Measurements from ENCODE around the gene TMEM139. TPM values are rescaled to one million over a fixed set of nuclear protein-coding genes. Genes with fewer than 3 reads are reported as not detected.

The TMEM139 gene
- total and polyA plus RNA-seq, 2 experiments from 2014 or later, result 15.6 to 19.8 TPM

DNA sequence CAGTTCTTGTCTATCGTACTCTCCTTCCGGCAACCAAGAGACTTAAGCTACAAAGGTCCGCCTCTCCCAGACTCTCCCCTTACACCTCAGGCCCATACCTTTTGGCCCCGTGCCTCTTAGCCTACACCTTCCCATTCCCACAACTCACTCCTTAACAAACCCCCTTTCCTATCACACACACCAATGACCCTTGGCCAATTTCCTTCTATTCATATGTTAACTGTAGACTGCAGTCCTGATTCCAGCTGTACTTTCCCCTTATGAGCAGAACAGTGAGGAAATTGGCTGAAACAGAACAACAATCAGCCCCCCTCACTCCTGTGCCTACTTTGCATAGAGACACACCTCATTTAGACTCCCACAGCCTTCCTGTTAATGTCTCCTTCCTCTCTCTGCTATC, 1.4 kb upstream of the TMEM139 start:
- no peak overlapping the region for H3K4me3 ChIP-seq
- H3K27me3 ChIP-seq, result no peaks in the 10 kb centered on the region
- H3K9me2 ChIP-seq (replicated peaks; ENCODE audit: insufficient read depth), result no peaks in the 10 kb centered on the region
- no peak overlapping the region for H3K4me2 ChIP-seq
- no peaks in the 10 kb centered on the region for H3K79me2 ChIP-seq
- H4K20me1 ChIP-seq (ENCODE audit: insufficient read depth, poor library complexity, severe bottlenecking), result no peaks in the 10 kb centered on the region
- WGBS (ENCODE audit: low lambda C conversion rate, missing lambda C conversion rate), result 82% methylated on average over 4 of the region's 4 CpGs
- no peak for TF ChIP-seq EZH2 (IDR thresholded peaks at IDR 0.05; ENCODE audit: borderline replicate concordance)
- TF ChIP-seq, protein P1, sequence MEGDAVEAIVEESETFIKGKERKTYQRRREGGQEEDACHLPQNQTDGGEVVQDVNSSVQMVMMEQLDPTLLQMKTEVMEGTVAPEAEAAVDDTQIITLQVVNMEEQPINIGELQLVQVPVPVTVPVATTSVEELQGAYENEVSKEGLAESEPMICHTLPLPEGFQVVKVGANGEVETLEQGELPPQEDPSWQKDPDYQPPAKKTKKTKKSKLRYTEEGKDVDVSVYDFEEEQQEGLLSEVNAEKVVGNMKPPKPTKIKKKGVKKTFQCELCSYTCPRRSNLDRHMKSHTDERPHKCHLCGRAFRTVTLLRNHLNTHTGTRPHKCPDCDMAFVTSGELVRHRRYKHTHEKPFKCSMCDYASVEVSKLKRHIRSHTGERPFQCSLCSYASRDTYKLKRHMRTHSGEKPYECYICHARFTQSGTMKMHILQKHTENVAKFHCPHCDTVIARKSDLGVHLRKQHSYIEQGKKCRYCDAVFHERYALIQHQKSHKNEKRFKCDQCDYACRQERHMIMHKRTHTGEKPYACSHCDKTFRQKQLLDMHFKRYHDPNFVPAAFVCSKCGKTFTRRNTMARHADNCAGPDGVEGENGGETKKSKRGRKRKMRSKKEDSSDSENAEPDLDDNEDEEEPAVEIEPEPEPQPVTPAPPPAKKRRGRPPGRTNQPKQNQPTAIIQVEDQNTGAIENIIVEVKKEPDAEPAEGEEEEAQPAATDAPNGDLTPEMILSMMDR (IDR thresholded peaks at IDR 0.05; ENCODE audit: poor library complexity), result no peak
- no peak for TF ChIP-seq EZH2phosphoT487 (IDR thresholded peaks at IDR 0.05; ENCODE audit: low read depth, severe bottlenecking, unreplicated experiment)
- H3K27ac ChIP-seq, result peak overlapping the region; percentile 62
- no peak for DNase-seq (ENCODE audit: low spot score)
- H3K36me3 ChIP-seq (replicated peaks; ENCODE audit: insufficient read depth, low read depth), result no peaks in the 10 kb centered on the region
- H3K9me3 ChIP-seq (ENCODE audit: low read depth), result no peaks in the 10 kb centered on the region
- H3K4me1 ChIP-seq (ENCODE audit: insufficient read depth), result peaks cover 7% of the 10 kb centered on the region
- H2AFZ ChIP-seq, result no peak overlapping the region

DNA sequence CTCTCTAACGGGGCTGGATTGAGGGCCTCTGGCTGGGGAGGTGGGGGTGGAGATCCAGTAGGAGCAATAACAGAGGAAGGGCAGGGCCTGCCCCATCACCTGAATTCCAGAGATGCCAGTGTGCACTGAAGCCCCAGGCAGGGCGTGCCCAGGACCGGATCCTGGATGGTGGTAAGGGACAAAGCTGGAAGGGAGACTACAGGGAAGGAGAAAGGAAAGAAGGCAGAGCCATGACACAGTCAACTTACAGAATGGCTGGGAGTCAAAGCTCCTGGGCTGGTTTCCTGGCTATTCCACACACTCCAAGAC, 666 bp downstream of the TMEM139 start:
- H3K4me3 ChIP-seq, result no peak overlapping the region
- peak overlapping the region; percentile 69 for H3K4me2 ChIP-seq
- TF ChIP-seq, protein P1 (IDR thresholded peaks at IDR 0.05; ENCODE audit: poor library complexity), result no peak
- TF ChIP-seq EZH2 (IDR thresholded peaks at IDR 0.05; ENCODE audit: borderline replicate concordance), result no peak
- H2AFZ ChIP-seq, result peak overlapping the region; percentile 13
- H3K27ac ChIP-seq, result peak overlapping the region; percentile 76
- H3K79me2 ChIP-seq, result peaks cover 19% of the 10 kb centered on the region
- H3K9me3 ChIP-seq (ENCODE audit: low read depth), result no peaks in the 10 kb centered on the region
- H4K20me1 ChIP-seq (ENCODE audit: insufficient read depth, poor library complexity, severe bottlenecking), result peaks cover 8% of the 10 kb centered on the region
- 47% methylated on average over 3 of the region's 3 CpGs for WGBS (ENCODE audit: low lambda C conversion rate, missing lambda C conversion rate)
- H3K27me3 ChIP-seq, result no peaks in the 10 kb centered on the region
- no peak for DNase-seq (ENCODE audit: low spot score)
- peaks cover 17% of the 10 kb centered on the region for H3K4me1 ChIP-seq (ENCODE audit: insufficient read depth)
- H3K9me2 ChIP-seq (replicated peaks; ENCODE audit: insufficient read depth), result no peaks in the 10 kb centered on the region
- H3K36me3 ChIP-seq (replicated peaks; ENCODE audit: insufficient read depth, low read depth), result no peaks in the 10 kb centered on the region

DNA sequence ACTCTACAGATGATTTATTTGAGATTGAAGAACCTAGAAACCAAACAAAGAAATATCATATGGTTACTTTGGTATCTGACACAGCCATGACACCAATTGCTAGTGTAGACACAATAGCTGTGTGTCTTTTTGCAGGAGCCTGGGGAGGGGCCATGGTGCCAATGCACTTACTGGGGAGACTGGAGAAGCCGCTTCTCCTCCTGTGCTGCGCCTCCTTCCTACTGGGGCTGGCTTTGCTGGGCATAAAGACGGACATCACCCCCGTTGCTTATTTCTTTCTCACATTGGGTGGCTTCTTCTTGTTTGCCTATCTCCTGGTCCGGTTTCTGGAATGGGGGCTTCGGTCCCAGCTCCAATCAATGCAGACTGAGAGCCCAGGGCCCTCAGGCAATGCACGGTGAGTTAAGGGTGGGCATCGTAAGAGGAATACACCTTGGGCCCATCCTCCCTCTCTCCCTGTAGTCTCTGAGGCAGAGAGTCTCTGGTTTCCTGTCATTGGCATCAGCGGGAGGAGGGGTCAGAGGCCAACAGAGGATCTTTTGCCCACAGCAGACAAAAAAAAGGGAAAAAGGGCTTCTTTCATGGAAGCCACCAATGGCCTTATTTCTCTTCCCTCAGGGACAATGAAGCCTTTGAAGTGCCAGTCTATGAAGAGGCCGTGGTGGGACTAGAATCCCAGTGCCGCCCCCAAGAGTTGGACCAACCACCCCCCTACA, 1.2 kb downstream of the TMEM139 start:
- Histone ChIP-seq H4K20me1 (ENCODE audit: insufficient read depth, poor library complexity, severe bottlenecking) (peaks cover 8% of the 10 kb centered on the region), H3K4me2 (peak overlapping the region; percentile 69), H3K4me1 (ENCODE audit: insufficient read depth) (peaks cover 21% of the 10 kb centered on the region), H3K36me3 (replicated peaks; ENCODE audit: insufficient read depth, low read depth) (no peaks in the 10 kb centered on the region), H3K79me2 (peaks cover 24% of the 10 kb centered on the region), H2AFZ (peak overlapping the region; percentile 13), H3K9me3 (ENCODE audit: low read depth) (no peaks in the 10 kb centered on the region), H3K9me2 (replicated peaks; ENCODE audit: insufficient read depth) (no peaks in the 10 kb centered on the region), H3K4me3 (no peak overlapping the region), H3K27ac (peak overlapping the region; percentile 76), H3K27me3 (no peaks in the 10 kb centered on the region)
- WGBS (ENCODE audit: low lambda C conversion rate, missing lambda C conversion rate), result 97% methylated on average over 11 of the region's 11 CpGs
- no peak for DNase-seq (ENCODE audit: low spot score)
- TF ChIP-seq, protein P1 (IDR thresholded peaks at IDR 0.05; ENCODE audit: poor library complexity), result no peak
- TF ChIP-seq EZH2phosphoT487 (IDR thresholded peaks at IDR 0.05; ENCODE audit: low read depth, severe bottlenecking, unreplicated experiment) (no peak), EZH2 (IDR thresholded peaks at IDR 0.05; ENCODE audit: borderline replicate concordance) (no peak)
